ENCODE measurements around the gene MUC12. TPM values are rescaled to one million over a fixed set of nuclear protein-coding genes. Genes with fewer than 3 reads are reported as not detected.

Gene MUC12
- total and polyA plus RNA-seq, 7 donors: 0.14 to 553 (median 8.6) TPM

DNA sequence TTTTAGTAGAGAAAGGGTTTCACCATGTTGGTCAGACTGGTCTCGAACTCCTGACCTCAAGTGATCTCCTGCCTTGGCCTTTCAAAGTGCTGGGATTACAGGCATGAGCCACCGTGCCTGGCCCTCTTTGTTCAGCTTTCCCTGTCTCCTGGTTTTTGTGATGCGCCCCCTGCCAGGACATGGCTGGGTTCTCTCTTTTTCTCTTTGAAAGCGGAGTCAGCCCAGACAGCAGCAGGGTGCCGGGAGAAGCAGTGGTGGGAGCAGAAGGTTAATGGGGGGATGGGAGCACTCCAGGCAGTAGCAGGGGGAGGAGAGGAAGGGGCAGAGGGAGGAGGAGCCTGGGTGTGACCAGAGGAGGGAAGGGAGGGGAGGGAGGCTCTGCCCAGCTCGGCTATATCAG, 18.2 kb upstream of the MUC12 start:
- H3K27me3 ChIP-seq: peaks cover 0 to 44% (median 10%) of the 10 kb centered on the region in 3 donors
- H3K36me3 ChIP-seq: no peaks in the 10 kb centered on the region
- H3K9me3 ChIP-seq: no peaks in the 10 kb centered on the region
- DNase-seq: no peak
- intact Hi-C loops (cut with DNase I): no loop called here
- no peak for TF ChIP-seq POLR2AphosphoS5 (IDR thresholded peaks at IDR 0.05)
- TF ChIP-seq, protein P1, sequence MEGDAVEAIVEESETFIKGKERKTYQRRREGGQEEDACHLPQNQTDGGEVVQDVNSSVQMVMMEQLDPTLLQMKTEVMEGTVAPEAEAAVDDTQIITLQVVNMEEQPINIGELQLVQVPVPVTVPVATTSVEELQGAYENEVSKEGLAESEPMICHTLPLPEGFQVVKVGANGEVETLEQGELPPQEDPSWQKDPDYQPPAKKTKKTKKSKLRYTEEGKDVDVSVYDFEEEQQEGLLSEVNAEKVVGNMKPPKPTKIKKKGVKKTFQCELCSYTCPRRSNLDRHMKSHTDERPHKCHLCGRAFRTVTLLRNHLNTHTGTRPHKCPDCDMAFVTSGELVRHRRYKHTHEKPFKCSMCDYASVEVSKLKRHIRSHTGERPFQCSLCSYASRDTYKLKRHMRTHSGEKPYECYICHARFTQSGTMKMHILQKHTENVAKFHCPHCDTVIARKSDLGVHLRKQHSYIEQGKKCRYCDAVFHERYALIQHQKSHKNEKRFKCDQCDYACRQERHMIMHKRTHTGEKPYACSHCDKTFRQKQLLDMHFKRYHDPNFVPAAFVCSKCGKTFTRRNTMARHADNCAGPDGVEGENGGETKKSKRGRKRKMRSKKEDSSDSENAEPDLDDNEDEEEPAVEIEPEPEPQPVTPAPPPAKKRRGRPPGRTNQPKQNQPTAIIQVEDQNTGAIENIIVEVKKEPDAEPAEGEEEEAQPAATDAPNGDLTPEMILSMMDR (IDR thresholded peaks at IDR 0.05): no peak
- no peak for TF ChIP-seq POLR2A (IDR thresholded peaks at IDR 0.05)
- no peak for TF ChIP-seq EP300 (IDR thresholded peaks at IDR 0.05)
- no peak overlapping the region for H3K27ac ChIP-seq
- H3K4me1 ChIP-seq: no peaks in the 10 kb centered on the region
- H3K4me3 ChIP-seq: no peak overlapping the region
- 42 to 62% methylated on average over 6 of the region's 6 CpGs for WGBS, 2 donors

DNA sequence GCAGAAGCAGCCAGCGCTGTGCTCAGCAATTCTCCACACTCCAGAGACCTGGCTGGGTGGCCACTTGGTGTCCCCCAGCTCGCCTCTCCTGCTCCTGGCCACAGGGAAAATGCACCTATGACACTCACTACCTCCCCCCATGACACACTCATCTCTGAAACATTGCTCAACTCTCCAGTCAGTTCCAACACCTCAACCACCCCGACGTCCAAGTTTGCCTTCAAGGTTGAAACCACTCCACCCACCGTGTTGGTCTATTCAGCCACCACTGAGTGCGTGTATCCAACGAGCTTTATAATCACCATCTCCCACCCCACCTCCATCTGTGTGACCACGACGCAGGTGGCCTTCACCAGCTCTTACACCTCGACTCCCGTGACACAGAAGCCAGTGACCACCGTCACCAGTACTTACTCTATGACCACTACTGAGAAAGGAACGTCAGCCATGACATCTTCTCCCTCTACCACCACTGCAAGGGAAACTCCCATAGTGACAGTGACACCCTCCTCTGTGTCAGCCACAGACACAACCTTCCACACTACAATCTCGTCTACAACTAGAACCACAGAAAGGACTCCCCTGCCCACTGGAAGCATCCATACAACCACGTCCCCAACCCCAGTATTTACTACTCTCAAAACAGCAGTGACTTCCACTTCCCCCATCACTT, 17.3 kb upstream of the MUC12 start:
- DNase-seq: no peak
- no peak for TF ChIP-seq EP300 (IDR thresholded peaks at IDR 0.05)
- no peak for TF ChIP-seq POLR2A (IDR thresholded peaks at IDR 0.05)
- TF ChIP-seq, protein P1 (IDR thresholded peaks at IDR 0.05): no peak
- TF ChIP-seq POLR2AphosphoS5 (IDR thresholded peaks at IDR 0.05): no peak
- no peak overlapping the region for H3K27ac ChIP-seq
- no peaks in the 10 kb centered on the region for H3K4me1 ChIP-seq
- H3K27me3 ChIP-seq: peaks cover 0 to 44% (median 10%) of the 10 kb centered on the region in 3 donors
- H3K36me3 ChIP-seq: no peaks in the 10 kb centered on the region
- intact Hi-C loops (cut with DNase I): no loop called here
- H3K9me3 ChIP-seq: no peaks in the 10 kb centered on the region
- no peak overlapping the region for H3K4me3 ChIP-seq
- WGBS, 2 donors: 73 to 77% methylated on average over 15 of the region's 15 CpGs

DNA sequence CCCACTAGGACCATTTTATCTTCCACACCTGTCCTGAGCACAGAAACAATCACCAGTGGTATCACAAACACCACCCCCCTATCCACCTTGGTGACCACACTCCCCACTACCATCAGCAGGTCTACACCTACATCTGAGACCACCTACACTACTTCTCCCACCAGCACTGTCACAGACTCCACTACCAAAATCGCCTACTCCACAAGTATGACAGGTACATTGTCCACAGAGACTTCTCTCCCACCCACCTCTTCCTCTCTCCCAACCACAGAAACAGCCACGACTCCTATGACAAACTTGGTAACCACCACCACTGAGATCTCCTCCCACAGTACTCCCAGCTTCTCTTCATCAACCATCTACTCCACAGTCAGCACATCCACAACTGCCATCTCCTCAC, 16.7 kb upstream of the MUC12 start:
- DNase-seq: no peak
- Histone ChIP-seq H3K27me3 (peaks cover 0 to 44% (median 10%) of the 10 kb centered on the region in 3 donors), H3K4me3 (no peak overlapping the region), H3K9me3 (no peaks in the 10 kb centered on the region), H3K36me3 (no peaks in the 10 kb centered on the region), H3K27ac (no peak overlapping the region), H3K4me1 (no peaks in the 10 kb centered on the region)
- intact Hi-C loops (cut with DNase I): no loop called here
- TF ChIP-seq POLR2A (IDR thresholded peaks at IDR 0.05) (no peak), EP300 (IDR thresholded peaks at IDR 0.05) (no peak), POLR2AphosphoS5 (IDR thresholded peaks at IDR 0.05) (no peak)
- TF ChIP-seq, protein P1 (IDR thresholded peaks at IDR 0.05): no peak
- 57 to 78% methylated on average over 2 of the region's 2 CpGs for WGBS, 2 donors

DNA sequence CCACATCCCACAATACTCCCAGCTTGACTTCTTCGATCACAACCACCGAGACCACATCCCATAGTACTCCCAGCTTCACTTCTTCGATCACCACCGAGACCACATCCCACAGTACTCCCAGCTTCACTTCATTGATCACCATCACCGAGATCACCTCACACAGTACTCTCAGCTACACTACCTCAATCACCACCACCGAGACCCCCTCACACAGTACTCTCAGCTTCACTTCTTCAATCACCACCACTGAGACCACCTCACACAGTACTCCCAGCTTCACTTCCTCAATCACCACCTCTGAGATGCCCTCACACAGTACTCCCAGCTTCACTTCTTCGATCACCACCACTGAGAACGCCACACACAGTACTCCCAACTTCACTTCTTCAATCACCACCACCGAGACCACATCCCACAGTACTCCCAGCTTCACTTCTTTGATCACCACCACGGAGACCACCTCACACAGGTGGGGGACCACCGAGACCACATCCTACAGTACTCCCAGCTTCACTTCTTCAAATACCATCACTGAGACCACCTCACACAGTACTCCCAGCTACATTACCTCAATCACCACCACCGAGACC, 11.4 kb upstream of the MUC12 start:
- H3K27ac ChIP-seq: no peak overlapping the region
- H3K27me3 ChIP-seq: peaks cover 0 to 29% (median 0%) of the 10 kb centered on the region in 3 donors
- H3K9me3 ChIP-seq: no peaks in the 10 kb centered on the region
- no peak for DNase-seq
- H3K36me3 ChIP-seq: no peaks in the 10 kb centered on the region
- 72 to 75% methylated on average over 12 of the region's 12 CpGs for WGBS, 2 donors
- TF ChIP-seq, protein P1 (IDR thresholded peaks at IDR 0.05): no peak
- TF ChIP-seq POLR2A (IDR thresholded peaks at IDR 0.05): no peak
- TF ChIP-seq POLR2AphosphoS5 (IDR thresholded peaks at IDR 0.05): no peak
- TF ChIP-seq EP300 (IDR thresholded peaks at IDR 0.05): no peak
- no peaks in the 10 kb centered on the region for H3K4me1 ChIP-seq
- intact Hi-C loops (cut with DNase I): no loop called here
- no peak overlapping the region for H3K4me3 ChIP-seq
